ENCODE measurements around the gene SCN2B. TPM values are rescaled to one million over a fixed set of nuclear protein-coding genes. Genes with fewer than 3 reads are reported as not detected.

SCN2B gene
- total RNA-seq, 1 donor from 2014 or later: 0.05 TPM

GRCh38 chr11:118114266-118114665, 62.2 kb downstream of the SCN2B start:
- peaks cover 20% of the 10 kb centered on the region for H3K27me3 Mint-ChIP-seq
- H3K4me1 Mint-ChIP-seq (ENCODE audit: low read depth): no peaks in the 10 kb centered on the region
- DNase-seq (ENCODE audit: low spot score, unreplicated experiment): no peak
- TF ChIP-seq CTCF (IDR thresholded peaks at IDR 0.05; ENCODE audit: unreplicated experiment): no peak
- H3K9me3 Mint-ChIP-seq (ENCODE audit: low read depth): no peaks in the 10 kb centered on the region
- no peak overlapping the region for H3K27ac Mint-ChIP-seq
- H3K4me3 Mint-ChIP-seq (ENCODE audit: low read depth): no peak overlapping the region
- peaks cover 2% of the 10 kb centered on the region for H3K36me3 Mint-ChIP-seq (ENCODE audit: insufficient read depth)

- H3K36me3 Mint-ChIP-seq (ENCODE audit: insufficient read depth): peaks cover 2% of the 10 kb centered on the region
- no peak overlapping the region for H3K27ac Mint-ChIP-seq
- no peaks in the 10 kb centered on the region for H3K4me1 Mint-ChIP-seq (ENCODE audit: low read depth)
- no peak for DNase-seq (ENCODE audit: low spot score, unreplicated experiment)
- H3K9me3 Mint-ChIP-seq (ENCODE audit: low read depth): no peaks in the 10 kb centered on the region
- no peak overlapping the region for H3K4me3 Mint-ChIP-seq (ENCODE audit: low read depth)
- TF ChIP-seq CTCF (IDR thresholded peaks at IDR 0.05; ENCODE audit: unreplicated experiment): no peak
- peaks cover 17% of the 10 kb centered on the region for H3K27me3 Mint-ChIP-seq
Measured at GRCh38 chr11:118112711-118113430, 63.6 kb downstream of the SCN2B start.

Other genes starting within 250 kb of the SCN2B start
- 5.7 and 6.1 TPM in 2 replicates for gene TMPRSS13, start 247.2 kb downstream of the SCN2B start, total RNA-seq
- 0.62 and 0.72 TPM in 2 replicates for gene IL10RA, start 190.2 kb downstream of the SCN2B start, total RNA-seq
- gene TMPRSS4, start 99.6 kb downstream of the SCN2B start, total RNA-seq: 11.3 and 12.1 TPM in 2 replicates
- gene SMIM35, start 89.7 kb downstream of the SCN2B start, total RNA-seq: not detected in 2 replicates
- gene SCN4B, start 23.8 kb downstream of the SCN2B start, total RNA-seq: 0.16 TPM in 1 of 2 replicates, not detected in the other
- 0.22 and 0.60 TPM in 2 replicates for gene JAML, start 48.4 kb upstream of the SCN2B start, total RNA-seq
- 6.3 and 7.4 TPM in 2 replicates for gene MPZL3, start 75.7 kb upstream of the SCN2B start, total RNA-seq
- gene MPZL2, start 87.7 kb upstream of the SCN2B start, total RNA-seq: 22.4 and 22.9 TPM in 2 replicates
- gene CD3E, start 128.1 kb upstream of the SCN2B start, total RNA-seq: not detected in 2 replicates
- not detected in 2 replicates for gene CD3D, start 166.1 kb upstream of the SCN2B start, total RNA-seq
- gene CD3G, start 167.7 kb upstream of the SCN2B start, total RNA-seq: not detected in 2 replicates
- gene UBE4A, start 183.0 kb upstream of the SCN2B start, total RNA-seq: 49.2 and 49.8 TPM in 2 replicates
- 189 and 192 TPM in 2 replicates for gene ATP5MG, start 225.0 kb upstream of the SCN2B start, total RNA-seq

Measured in progenitor cell of endocrine pancreas (in vitro differentiated cells).